Stimulated activated CD4-positive, alpha-beta T cell treated with anti-CD3 and anti-CD28 coated beads, Interleukin-4, amount 100 ng/mL, for 24 hours (primary cell): ENCODE data around the gene FAM78A.

Source experiments
- DNase-seq: peaks from one replicate; pipeline ENCODE4 v3.0.0-alpha.2; 2020

The FAM78A gene

DNA sequence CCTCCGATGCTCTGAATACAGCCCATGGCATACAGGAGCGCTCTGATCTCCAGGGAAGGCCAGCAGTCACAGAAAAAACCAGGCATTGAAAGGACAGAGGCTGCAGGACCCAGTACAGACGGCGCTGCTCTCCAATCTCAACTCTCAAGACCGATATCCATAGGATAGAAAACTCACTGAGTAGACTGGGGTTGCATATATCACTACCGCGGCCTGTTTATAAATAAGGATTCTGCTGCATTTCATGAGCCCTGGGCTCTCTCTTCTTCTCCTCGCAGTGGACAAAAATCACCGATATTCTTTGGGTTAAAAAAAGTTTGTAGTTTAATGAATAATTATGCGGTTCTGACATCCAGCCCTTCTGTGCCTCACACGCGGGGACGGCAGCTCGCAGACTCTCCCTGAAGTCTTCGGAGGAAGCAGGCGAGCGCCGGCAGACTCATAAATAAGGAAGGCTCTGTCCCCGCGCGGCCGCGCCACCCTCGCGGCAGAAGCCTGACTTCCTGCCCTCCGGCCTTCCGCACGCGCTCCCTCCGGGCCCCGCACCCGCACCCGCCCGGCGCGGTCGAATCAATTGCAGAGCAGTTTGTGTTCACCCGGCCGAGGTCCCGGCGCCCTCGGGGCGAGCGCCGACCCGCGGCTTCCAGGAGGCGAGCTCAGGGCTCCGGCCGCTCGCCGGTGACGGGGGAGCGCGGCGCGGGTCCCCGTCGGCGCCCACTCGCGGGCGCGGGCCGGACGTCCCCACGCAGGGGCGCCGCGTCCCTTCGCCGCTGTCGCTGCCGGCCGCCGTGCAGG is at the start of gene FAM78A:
FAM78A (minus strand) TSS at position 417 of the 795 bp plus-strand sequence; CDS start at position 86, 331 bp downstream.
- peak; percentile 52 for DNase-seq

DNA sequence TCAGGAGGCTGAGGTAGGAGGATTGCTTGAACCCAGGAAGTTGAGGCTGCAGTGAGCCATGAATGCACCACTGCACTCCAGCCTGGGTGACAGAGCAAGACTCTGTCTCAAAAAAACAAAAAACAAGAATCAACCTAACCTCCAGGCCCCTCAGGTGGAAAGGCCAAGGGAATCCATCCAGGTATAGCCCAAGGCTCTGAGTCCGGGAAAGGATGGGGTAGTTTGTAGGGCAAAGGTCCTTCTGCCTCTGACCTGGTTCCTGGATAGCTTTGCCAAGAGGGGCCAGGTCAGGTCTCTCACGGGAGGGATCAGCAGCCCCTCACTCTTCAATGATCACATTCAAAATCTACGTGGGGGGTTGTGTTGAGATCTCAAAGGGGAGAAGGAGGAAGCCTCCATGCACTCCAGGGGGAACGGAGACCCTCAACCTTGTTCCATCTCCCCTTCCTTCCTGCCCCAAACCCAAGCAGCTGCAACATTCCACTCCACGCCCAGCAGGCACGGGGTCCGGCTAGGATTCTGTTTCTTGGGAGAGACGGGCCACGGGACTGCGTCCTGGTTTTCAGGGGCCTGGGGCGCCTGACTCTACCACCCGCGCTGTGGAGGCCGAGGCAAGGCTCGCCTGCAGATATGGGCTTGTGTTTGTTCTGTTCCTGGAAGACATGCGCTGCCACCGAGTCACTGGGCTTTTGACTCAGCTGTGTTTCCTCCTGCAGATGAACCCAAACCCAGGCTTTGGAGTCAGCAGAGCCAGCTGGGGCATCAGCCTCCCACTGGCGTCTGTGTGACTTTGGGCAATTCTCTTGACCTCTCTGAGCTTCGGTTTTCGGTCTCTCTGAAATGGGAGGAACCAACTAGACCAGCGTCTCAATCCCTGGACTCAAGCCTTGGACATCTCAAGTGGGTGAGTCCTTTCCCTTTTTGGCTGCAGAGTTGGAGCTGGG is 48.7 kb upstream of the FAM78A start:
- no peak for DNase-seq

- DNase-seq: no peak
Measured at GRCh38 chr9:131323629-131324028, 47.3 kb upstream of the FAM78A start.

DNA sequence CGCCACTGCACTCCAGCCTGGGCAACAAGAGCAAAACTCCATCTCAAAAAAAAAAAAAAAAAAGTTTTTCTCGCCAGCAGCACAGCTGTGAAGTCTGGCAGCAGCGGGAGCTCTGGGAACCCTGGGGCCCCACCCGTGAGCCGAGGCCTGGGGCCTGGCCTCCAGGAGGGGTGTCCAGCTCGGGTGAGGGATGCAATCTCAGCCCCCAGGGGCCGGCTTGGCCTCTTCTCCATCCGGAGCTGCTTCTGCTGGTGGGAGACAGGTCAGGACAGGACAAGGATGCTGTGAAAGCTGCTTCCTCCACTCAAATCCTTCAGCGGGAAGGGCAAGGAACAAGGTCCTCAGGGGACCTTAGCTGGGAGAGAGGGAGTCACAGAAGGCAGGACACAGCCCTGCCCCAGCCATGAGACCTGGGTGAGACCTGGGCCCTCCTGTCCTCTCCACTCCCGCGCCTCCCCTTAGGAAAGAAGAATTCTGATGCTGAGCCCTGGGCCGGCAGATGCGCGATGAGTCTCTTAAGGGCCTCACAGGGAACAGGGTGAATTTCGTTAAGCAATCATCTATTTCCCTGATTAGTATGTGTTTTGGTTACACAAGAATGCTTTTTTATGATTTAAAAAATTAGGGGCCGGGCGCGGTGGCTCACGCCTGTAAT is 43.8 kb upstream of the FAM78A start:
- DNase-seq: no peak

GRCh38 chr9:131319486-131319885 is 43.2 kb upstream of the FAM78A start:
- DNase-seq: no peak

- no peak for DNase-seq
Measured at GRCh38 chr9:131318231-131319085, 42.1 kb upstream of the FAM78A start.

DNA sequence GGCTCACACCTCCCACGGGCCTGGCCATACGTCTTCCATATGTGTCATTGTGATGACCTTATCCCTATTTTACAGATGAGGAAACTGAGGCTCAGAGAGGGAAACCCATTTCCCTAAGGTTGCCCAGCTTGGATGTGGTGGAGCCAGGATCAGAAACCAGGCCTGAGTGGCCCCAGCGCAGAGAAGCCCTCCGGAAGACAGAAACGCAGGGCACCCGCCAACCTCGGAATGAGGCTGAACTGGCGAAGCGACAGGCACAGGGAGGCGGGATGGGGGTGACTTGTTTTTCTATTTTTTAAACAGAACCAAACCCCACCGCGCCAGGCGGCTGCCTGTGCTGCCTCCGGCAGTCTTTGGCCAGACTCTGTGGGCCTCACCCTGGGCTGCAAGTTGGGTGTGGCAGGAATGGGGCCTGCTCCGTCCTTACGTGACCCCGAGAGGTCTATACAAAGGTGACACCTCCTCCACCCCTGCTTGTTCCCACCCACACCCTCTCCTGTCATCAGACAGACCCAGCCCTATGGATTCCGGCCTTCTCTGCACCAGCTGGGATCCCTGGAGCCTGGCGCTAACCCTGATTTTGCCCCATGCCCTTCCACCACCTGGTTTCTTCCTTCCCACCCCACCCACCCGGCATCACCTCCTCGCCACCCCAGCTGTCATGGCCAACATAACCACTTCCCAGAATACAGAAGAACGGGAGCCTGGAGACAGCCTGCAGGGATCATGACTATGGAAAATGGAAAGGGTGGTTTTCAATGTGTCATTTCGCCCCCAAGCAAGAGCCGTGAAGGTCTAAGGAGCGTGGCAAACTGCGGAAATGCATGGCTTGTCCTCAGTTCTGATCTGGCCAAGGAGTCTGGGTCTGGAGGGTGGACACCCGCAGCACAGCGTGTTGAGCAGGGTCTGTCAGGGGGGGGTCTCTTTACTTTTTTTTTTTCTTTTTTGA is 36.8 kb upstream of the FAM78A start:
- DNase-seq: no peak

- DNase-seq: no peak
Measured at GRCh38 chr9:131312246-131312645, 35.9 kb upstream of the FAM78A start.

- peak; percentile 63 for DNase-seq
Measured at GRCh38 chr9:131310833-131311554, 34.7 kb upstream of the FAM78A start.

DNA sequence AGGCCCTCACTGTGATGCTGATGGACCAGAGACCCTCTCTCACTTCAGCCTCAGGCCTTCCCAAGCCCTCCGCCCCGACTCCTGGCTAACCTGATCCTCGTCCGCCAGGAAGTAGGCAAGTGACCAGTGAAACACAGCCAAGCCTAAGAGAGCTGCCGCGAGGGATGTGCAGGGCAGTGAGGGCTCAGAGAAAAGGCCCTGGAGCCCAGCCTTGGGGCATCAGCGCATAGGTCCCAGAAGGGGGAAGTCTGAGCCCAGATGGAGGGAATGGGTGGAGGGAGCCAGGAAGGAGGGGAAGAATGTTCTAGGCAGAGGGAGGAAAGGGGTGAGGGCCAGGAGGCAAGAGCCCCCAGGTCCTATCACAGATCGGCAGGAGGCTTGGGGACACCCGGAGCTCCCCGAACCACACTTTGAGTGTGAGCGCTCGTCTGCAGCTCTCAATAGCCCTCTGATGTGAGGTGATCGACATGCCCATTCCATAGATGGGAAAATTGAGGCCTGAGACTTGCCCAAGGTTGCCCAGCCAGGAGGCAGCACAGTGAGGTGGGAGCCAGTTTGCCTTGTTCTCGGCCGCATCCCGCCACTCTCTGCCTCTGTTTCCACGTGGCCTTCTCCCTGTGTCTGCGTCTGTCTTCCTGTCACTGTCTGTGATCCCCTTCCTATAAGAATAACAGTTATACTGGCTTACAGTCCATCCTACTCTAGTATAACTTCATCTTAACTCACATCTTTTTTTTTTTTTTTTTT is 33.4 kb upstream of the FAM78A start:
- DNase-seq: no peak

GRCh38 chr9:131308906-131309529 is 32.7 kb upstream of the FAM78A start:
- no peak for DNase-seq

- no peak for DNase-seq
Measured at GRCh38 chr9:131308452-131308851, 32.1 kb upstream of the FAM78A start.

GRCh38 chr9:131307974-131308373 is 31.7 kb upstream of the FAM78A start:
- DNase-seq: no peak

DNA sequence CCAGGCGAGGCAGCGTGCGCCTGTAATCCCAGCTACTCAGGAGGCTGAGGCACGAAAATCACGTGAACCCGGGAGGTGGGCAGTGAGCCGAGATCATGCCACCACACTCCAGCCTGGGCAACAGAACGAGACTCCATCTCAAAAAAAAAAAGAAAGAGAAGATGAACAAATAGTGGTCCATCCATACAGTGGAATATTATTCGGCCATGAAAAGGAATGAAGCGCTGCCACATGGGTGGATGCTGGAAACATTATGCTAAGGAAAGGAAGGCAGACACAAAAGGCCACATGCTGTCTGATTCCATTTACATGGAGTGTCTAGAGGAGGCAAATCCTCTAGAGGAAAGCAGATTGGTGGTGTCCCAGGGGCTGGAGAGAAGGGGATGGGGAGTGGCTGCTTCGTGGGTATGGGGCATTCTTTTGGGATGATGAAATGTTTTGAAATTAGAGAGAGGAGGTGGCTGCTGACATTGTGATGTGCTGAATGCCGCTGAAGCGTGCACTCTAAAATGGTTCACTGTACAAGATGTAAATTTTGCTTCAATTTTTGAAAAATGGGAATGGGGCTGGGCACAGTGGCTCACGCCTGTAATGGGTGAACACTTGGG is 30.2 kb upstream of the FAM78A start:
- no peak for DNase-seq

DNA sequence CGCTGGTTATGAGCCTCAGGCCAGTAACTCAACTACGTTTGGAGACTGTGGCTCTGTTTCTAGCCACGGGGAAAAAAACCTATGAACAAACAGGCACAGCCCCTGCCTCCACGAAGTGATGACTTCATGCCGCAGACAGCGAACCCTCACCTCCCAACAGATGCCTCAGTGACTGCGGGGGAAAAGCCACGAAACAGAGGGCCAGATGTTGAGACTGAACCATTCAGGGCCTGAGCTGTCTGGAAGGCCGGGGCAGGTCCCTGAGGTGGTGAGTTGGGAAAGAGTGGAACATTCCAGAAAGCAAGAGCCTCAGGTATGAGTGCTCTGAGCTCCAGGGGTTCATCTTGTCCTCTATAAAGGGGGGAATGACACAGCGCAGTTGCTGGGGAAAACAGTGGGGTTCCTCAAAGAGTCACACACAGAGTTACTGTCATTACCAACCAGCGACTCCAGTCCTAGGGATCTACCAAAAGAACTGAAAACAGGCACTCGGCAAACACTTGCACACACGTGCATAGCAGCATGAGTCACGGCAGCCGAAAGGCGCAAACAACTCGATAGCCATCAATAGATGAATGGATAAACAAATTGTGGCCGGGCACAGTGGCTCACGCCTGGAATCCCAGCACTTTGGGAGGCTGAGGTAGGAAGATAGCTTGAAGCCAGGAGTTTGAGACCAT is 28.5 kb upstream of the FAM78A start:
- no peak for DNase-seq

DNA sequence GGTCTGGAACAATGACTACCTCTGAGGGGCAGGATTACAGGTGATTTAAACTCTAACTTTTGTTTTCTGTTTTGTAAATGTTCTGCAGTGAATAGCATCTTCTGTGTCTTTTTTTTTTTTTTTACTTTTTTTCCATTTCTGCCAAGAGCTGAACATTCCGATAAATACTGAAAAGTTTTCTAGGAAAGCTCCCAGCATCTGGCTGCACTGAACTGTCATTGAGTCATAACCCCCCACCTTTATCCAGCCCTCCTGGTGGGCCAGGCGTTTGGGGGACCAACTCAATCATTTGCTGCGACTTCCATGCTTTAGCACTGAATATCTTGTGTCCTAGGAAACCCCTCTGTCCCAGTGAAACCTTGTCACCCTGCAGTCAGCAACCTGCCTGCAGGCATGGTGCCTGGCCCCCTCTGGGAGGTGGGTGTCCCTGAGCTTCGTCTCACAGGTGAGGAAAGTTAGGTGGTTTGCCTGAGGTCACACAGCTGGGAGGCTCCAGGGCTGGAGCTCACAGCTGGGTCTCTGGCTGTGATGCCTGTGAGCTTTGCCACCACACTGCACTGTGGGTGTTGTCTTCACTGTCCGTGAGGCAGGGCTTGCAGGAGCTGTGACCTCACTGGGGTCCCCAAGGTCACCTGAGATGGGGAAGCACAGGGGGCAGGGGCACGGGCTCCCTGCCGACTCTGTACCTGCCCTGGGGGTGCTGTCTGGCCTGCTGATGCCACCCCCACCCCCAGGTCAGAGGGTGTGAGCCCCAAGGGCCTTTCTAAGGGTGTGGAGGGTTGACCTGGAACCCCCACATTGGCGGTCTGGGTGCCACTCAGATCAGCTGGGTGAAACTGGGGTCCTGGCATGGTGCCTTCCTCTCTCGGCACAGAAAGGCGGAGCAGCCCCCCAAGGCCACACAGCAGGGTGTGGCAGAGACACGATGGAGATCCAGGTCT is 27.3 kb upstream of the FAM78A start:
- DNase-seq: no peak
